Stimulated activated naive CD8-positive, alpha-beta T cell treated with anti-CD3 and anti-CD28 coated beads, Interleukin-15, amount 100 ng/mL, for 72 hours (primary cell): ENCODE data around the gene FOXP3.

ENCODE experiments used
- ATAC-seq: fragments of 150-1000 bp; cut with Tn5 transposase; 2 replicates; pipeline ENCODE4 v1.10.0; 2021; ENCODE audit warnings: mild to moderate bottlenecking, moderate library complexity
- DNase-seq, 2 donors: peaks; one replicate each; pipeline ENCODE4 v3.0.0; 2021 to 2022
- H3K27ac Mint-ChIP-seq, 2 donors: one replicate each; pipeline ENCODE4 v1.8.0; 2022; ENCODE audit warnings: mild to moderate bottlenecking in 2 of 2, mixed read lengths in 2 of 2, moderate library complexity in 2 of 2
- H3K27me3 Mint-ChIP-seq: one replicate; pipeline ENCODE4 v1.8.0; 2022; ENCODE audit warnings: mixed read lengths
- H3K4me1 Mint-ChIP-seq: one replicate; pipeline ENCODE4 v1.8.0; 2022; ENCODE audit warnings: mild to moderate bottlenecking, mixed read lengths
- H3K4me3 Mint-ChIP-seq, 2 donors: one replicate each; pipeline ENCODE4 v1.8.0; 2022; ENCODE audit warnings: mild to moderate bottlenecking in 2 of 2, mixed read lengths in 2 of 2, moderate library complexity in 1 of 2
- H3K9me3 Mint-ChIP-seq, 2 donors: one replicate each; pipeline ENCODE4 v1.8.0; 2022; ENCODE audit warnings: mixed read lengths in 2 of 2

The FOXP3 gene

DNA sequence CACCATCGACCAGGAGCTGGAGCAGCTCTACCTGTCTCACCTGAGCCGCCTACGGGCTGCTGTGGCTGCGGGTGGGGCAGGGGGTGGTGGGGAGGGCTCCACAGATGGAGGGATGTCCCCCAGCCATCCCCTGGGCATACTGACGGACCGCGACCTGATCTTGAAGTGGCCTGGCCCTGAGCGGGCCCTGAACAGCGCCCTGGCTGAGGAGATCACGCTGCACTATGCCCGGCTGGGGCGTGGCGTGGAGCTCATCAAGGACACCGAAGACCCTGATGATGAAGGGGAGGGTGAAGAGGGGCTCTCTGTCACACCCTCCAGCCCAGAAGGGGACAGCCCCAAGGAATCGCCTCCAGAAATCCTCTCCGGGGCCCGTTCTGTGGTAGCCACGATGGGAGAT, 21.6 kb upstream of the FOXP3 start:
- Mint-ChIP-seq H3K27ac (no peak overlapping the region), H3K27me3 (no peaks in the 10 kb centered on the region)
- ATAC-seq: no peak

DNA sequence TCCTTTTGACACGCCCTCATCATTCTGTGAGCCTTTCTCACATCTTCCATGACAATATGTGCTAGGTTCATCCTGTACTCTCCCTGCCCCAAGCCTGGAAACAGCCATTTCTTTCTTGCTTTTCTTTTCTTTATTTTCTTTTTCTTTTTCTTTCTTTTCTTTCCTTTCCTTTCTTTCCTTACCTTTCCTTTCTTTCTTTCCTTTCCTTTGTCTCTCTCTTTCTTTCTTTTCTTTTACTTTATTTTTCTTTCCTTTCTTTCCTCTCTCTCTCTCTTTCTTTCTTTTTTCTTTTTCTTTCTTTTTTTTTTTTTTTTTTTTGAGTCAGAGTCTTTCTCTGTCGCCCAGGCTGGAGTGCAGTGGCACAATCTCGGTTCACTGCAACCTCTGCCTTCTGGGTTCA, 19.7 kb upstream of the FOXP3 start:
- no peaks in the 10 kb centered on the region for H3K9me3 Mint-ChIP-seq
- DNase-seq: no peak
- H3K27me3 Mint-ChIP-seq: no peaks in the 10 kb centered on the region
- no peak for ATAC-seq
- no peak overlapping the region for H3K27ac Mint-ChIP-seq
- no peak overlapping the region for H3K4me3 Mint-ChIP-seq
- peaks cover 42% of the 10 kb centered on the region for H3K4me1 Mint-ChIP-seq

More for the DNA sequence above, 21.6 kb upstream of the FOXP3 start:
- Mint-ChIP-seq H3K4me3 (no peak overlapping the region), H3K9me3 (no peaks in the 10 kb centered on the region), H3K4me1 (peaks cover 34% of the 10 kb centered on the region)
- DNase-seq: no peak

DNA sequence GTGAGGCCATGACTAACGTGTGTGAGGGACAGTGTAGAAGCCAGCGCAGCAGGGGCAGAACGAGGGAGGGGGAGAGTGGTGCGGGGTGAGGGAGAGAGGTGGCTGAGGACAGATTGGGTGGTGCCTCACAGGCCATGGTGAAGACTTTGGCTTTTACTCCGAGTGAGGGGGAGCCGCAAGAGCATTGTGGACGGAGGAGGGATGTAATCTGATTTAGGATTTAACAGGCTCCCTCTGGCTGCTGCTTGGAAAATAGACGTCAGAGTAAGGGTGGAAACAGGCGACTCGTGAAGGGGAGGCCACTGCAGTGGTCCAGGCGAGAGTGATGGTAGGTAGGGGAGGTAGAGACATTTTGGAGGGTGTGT, 18.1 kb upstream of the FOXP3 start:
- ATAC-seq (no peak), DNase-seq (no peak)
- H3K27ac Mint-ChIP-seq: no peak overlapping the region
- H3K4me1 Mint-ChIP-seq: peaks cover 47% of the 10 kb centered on the region
- no peaks in the 10 kb centered on the region for H3K9me3 Mint-ChIP-seq
- no peaks in the 10 kb centered on the region for H3K27me3 Mint-ChIP-seq
- no peak overlapping the region for H3K4me3 Mint-ChIP-seq

DNA sequence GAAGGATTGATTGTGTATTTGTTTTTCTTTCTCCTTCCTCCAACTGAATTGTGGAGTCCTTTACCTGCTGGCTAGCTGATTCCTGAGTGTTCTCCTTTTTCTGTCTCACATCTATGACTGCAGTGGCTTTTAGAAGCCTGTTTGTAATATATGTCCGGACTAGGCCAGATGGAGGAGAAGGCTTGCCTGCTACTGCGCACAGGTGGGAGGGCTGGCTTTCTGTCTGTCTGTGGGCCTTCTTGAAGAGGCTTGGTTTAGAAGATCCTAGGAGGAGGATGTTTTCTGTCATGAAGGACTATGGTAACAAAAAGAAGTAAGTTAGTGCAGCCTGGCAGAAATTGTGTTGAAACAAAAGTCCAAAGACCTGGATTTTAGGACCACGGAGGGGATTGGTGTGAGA, 13.6 kb upstream of the FOXP3 start:
- ATAC-seq: no peak
- H3K27me3 Mint-ChIP-seq: no peaks in the 10 kb centered on the region
- peaks cover 81% of the 10 kb centered on the region for H3K4me1 Mint-ChIP-seq
- DNase-seq: no peak
- H3K9me3 Mint-ChIP-seq: no peaks in the 10 kb centered on the region
- H3K4me3 Mint-ChIP-seq: peak overlapping the region; percentile 58 to 77
- peak overlapping the region; percentile 95 to 97 for H3K27ac Mint-ChIP-seq

DNA sequence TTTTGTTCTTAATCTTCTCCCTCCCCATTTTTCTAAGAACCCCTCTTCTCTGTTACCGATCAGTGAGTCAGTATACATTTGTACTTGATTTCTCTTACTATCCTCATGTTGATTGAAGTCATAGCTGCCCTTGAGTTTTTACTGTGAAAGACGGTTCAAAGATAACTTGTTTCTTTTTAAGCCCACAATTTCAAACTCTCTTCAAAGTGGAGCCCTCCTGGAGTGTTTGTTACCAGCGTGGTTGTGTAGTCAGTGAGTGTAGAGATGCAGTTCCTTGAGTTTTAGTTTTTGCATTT, 13.0 kb upstream of the FOXP3 start:
- H3K4me1 Mint-ChIP-seq: peaks cover 81% of the 10 kb centered on the region
- no peaks in the 10 kb centered on the region for H3K27me3 Mint-ChIP-seq
- ATAC-seq: peak; percentile 39

DNA sequence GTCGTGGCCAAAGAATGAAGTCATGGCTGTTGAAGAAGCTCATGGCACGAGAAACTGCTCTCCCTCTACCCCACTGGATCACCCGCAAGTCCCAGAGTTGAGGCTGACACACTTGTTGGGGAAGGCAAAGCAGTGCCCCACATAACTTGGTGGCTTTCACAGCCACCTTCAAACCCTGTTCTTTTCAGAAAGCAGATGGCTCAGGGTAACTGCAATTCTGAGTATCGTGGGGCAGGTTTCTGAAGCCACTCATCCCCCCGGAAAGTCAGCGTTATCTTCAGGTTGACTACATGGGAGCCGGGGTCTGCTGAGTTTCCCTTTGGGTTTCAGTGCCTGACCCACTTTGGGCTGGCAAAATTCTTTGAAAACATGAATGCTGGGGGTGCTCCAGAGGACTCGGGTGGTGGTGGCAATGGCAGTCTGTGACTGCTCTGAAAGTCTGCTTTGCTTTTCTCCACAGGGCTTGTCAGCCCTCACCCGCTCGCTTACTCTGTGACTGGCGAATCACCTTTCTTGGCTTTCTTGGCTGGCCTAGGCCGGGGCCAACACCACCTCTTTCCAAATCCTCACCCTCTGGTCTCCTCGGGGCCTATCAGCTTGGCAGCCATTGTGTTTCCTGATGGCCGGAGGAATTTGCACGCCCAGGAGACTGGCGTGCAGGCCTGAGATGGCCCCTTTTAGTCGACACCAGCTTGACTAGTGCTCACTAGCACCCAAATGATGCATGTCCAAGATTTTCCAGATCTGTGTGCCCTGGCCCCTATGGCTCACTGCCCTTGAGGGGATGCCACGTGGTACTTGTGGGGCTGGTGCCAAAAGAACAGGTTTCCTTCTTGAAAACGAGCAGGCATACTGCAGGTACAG, 12.4 kb upstream of the FOXP3 start:
- ATAC-seq (peak; percentile 39), DNase-seq (peak in 1 of 2 donors; percentile 25)
- Mint-ChIP-seq H3K27ac (peak overlapping the region; percentile 95 to 97), H3K27me3 (no peaks in the 10 kb centered on the region), H3K9me3 (no peaks in the 10 kb centered on the region), H3K4me1 (peaks cover 81% of the 10 kb centered on the region), H3K4me3 (peak overlapping the region; percentile 58 to 77)

More for the DNA sequence above, 13.0 kb upstream of the FOXP3 start:
- peak overlapping the region; percentile 95 to 97 for H3K27ac Mint-ChIP-seq
- H3K9me3 Mint-ChIP-seq: no peaks in the 10 kb centered on the region
- peak overlapping the region; percentile 58 to 77 for H3K4me3 Mint-ChIP-seq
- no peak for DNase-seq

DNA sequence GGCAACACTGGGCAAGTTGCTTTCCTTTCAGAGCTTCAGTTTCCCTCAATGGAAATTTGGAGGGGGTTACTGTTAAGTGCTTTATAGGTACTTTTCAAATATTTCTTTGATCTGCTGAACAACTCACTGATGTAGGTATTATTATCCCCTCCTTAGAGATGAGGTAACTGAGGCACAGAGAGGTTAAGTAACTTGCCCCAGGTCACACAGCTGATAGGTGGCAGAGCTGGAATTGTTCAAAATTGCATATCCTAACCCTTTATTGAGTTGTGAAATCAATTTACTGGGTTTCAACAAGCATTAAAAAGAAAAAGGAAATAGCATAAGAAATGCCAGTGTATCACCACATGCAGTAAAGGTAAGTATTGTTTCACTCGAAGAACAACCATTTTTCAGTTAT, 11.7 kb upstream of the FOXP3 start:
- Mint-ChIP-seq H3K27me3 (no peaks in the 10 kb centered on the region), H3K27ac (peak overlapping the region in 1 of 2 donors; percentile 69), H3K4me3 (peak overlapping the region; percentile 26 to 64), H3K4me1 (peaks cover 87% of the 10 kb centered on the region), H3K9me3 (no peaks in the 10 kb centered on the region)
- ATAC-seq: no peak
- no peak for DNase-seq

DNA sequence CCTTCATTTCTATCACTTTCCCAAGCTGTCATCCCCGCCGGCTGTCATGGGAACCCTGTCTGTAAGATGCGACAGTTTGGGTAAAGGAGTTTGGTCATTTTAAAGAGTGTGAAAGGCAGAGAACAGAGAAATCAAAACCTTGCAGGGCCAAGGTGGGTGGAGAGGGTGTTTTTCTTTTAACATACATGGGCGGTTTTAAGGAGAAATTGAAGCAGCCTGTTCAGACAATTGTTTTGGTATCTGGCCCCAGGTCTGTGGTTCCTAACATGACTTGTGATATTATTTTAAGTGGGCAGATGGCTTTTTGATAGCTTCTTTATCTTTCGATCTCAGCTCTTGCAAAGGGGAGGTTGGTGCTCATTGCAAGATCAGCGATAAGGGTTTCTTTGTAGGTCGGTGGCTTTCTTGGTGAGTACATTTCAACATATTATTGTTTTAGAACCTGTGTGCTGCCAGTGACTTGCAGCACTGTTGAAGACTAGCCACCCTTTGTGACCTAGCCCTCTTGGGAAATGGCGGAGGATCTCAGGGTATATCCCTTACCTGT, 8.7 kb upstream of the FOXP3 start:
- peak overlapping the region; percentile 74 to 83 for H3K4me3 Mint-ChIP-seq
- H3K27me3 Mint-ChIP-seq: no peaks in the 10 kb centered on the region
- H3K27ac Mint-ChIP-seq: peak overlapping the region; percentile 92 to 95
- no peaks in the 10 kb centered on the region for H3K9me3 Mint-ChIP-seq
- H3K4me1 Mint-ChIP-seq: peaks cover 76% of the 10 kb centered on the region
- DNase-seq: peak; percentile 37 to 60
- ATAC-seq: peak; percentile 24

DNA sequence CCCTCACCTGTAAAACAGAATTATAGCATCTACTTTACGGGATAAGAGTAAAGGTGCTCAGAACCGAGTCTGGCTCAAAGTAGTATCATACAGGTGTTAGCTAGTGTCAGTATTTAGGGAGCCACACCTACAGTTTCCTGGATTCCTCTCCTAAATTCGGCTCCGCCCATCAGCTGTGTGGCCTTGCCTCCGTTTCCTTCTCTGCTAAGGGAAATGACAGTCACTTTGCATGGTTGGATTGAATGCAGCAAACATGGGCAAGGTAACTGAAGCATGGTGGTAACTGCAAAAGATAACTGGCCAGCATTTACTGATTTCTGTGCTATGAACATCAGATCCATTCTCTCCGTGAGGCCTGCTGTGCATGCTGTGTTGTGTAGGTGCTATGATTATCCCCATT, 7.9 kb upstream of the FOXP3 start:
- no peaks in the 10 kb centered on the region for H3K27me3 Mint-ChIP-seq
- DNase-seq: no peak
- peaks cover 76% of the 10 kb centered on the region for H3K4me1 Mint-ChIP-seq
- no peaks in the 10 kb centered on the region for H3K9me3 Mint-ChIP-seq
- no peak for ATAC-seq
- peak overlapping the region; percentile 74 to 83 for H3K4me3 Mint-ChIP-seq
- peak overlapping the region; percentile 45 to 61 for H3K27ac Mint-ChIP-seq

DNA sequence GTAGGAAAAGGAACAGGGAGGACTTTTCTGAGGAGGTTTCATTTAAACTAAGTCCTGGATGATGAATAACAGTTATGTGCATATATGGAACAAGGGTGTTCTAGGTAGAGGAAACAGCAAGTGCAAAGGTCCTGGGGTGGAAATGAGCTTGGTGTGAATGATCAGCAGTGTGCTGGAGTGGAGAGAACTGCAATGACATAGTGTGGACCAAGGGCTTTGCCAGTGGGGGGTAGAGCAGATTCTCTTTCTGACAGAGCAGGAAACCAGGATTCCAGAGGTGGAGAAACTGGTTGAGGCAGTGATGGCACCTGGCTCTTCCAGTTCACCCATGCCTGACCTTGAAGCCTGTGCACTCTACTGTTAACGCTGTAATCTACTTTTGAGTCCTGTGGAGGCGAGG, 6.8 kb upstream of the FOXP3 start:
- Mint-ChIP-seq H3K4me3 (peak overlapping the region; percentile 74 to 83), H3K4me1 (peaks cover 73% of the 10 kb centered on the region), H3K9me3 (no peaks in the 10 kb centered on the region), H3K27ac (peak overlapping the region in 1 of 2 donors; percentile 70), H3K27me3 (no peaks in the 10 kb centered on the region)
- DNase-seq (no peak), ATAC-seq (no peak)

DNA sequence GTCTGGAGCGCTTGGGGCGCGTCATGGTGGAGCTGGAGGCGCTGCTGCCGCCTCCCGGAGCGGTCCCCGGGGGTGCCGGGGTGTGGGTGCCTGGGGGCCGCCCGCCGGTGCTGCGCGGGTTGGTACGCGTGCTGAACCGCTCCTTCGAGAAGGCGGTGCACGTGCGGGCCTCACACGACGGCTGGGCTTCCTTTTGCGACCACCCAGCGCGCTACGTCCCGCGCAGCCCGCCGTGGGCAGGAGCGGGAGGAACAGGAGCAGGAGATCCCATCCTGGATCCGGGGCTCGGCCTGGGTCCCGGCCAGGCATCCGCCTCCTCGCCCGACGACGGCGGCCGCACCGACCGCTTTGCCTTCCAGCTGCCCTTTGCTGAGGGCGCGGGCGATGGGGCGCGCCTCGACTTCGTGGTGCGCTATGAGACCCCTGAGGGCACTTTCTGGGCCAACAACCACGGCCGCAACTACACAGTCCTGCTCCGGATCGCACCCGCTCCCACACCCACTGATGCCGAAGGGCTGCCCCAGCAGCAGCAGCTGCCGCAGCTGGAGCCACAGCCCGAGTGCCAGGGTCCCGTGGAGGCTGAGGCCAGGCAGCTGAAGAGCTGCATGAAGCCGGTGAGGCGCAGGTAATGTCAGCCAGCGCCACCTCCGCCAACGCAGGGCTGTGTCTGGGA, 5.9 kb upstream of the FOXP3 start:
- Mint-ChIP-seq H3K4me3 (peak overlapping the region; percentile 74 to 83), H3K4me1 (peaks cover 73% of the 10 kb centered on the region), H3K9me3 (no peaks in the 10 kb centered on the region), H3K27ac (peak overlapping the region; percentile 70 to 73), H3K27me3 (no peaks in the 10 kb centered on the region)
- DNase-seq (no peak), ATAC-seq (no peak)

DNA sequence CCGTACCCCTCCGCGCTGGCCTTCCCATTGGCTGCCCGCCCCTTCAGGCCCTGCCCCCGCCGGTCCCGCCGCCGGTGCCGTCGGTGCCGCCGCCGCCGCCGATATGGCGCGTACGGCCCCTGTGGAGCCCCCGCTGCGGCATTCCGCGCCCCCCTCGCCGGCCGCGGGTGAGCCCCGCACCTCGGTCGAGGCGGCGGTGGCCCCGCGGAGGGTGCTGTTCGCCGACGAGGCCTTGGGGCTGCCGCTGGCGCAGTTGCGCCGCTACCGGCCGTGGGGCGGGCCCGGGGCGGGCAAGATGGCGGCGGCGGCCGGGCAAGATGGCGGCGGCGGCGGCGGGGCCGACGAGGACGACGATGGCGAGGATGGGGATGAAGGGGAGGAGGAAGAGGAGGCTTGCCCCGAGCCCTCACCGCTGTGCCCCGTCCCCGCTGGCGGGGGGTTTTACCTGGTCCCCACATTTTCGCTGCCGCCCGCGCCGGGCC, 5.3 kb upstream of the FOXP3 start, which contains the start of gene PPP1R3F:
PPP1R3F (plus strand) TSS at position 27 of the 482 bp plus-strand sequence; CDS start at position 104, 77 bp downstream.
- peaks cover 73% of the 10 kb centered on the region for H3K4me1 Mint-ChIP-seq
- H3K9me3 Mint-ChIP-seq: no peaks in the 10 kb centered on the region
- H3K27ac Mint-ChIP-seq: peak within 1 kb of the TSS; percentile 99 to 100
- H3K27me3 Mint-ChIP-seq: no peaks in the 10 kb centered on the region
- H3K4me3 Mint-ChIP-seq: peak within 1 kb of the TSS; percentile 87 to 91
- ATAC-seq (peak; percentile 7), DNase-seq (no peak)

DNA sequence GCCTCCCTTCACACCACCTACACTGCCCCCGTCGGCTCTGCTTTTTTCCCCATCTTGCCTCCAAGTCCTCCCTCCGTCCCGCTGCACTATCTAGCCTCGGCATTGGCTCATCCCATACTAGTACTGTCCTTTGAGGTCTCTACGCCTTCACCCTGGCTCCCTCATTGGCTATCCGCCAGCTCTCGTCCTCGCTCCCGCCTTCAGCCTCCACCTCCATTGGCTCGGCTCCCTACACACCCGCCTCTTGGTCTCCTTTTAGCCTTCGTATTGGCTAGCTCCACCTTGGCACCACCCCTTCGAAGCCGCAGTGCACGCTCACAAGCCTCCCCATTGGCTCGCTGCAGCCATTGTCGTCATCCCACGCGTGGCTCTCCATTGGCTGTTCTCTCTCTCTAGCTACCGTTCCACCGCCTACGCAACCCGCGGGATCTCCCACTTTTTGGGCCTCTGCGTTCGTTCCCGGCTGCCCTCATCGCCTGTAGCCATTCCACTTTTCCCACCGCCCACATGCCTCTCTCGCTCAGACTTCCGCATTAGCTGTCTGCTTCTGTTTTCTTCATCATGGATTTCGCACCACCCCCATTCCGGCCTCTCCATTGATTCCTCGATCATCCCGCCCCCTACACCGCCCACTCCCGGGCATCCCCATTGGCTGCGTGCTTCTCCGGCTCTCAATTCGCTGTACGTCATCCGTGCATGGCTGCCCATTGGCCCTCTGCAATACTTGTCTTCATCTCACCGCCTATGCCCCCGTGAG, 4.7 kb upstream of the FOXP3 start:
- peaks cover 71% of the 10 kb centered on the region for H3K4me1 Mint-ChIP-seq
- H3K9me3 Mint-ChIP-seq: no peaks in the 10 kb centered on the region
- H3K27ac Mint-ChIP-seq: peak overlapping the region; percentile 99 to 100

DNA sequence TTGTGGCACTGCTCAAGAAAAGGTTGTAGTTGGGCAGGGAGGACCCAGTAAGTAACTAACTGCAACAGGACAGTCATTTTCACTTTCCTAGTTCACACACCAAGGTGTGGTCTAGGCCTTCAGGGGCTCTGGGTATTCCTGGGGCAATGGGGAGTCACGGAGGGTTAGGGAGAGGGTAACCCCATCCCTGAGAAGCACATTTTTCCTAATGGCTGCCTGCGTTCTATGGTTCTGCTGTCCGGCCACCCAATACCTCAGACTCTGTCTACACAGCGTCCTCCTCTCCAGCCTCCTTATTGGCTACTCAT, 4.1 kb upstream of the FOXP3 start:
- Mint-ChIP-seq H3K4me3 (peak overlapping the region; percentile 87 to 91), H3K9me3 (no peaks in the 10 kb centered on the region), H3K4me1 (peaks cover 65% of the 10 kb centered on the region), H3K27ac (peak overlapping the region; percentile 99 to 100), H3K27me3 (no peaks in the 10 kb centered on the region)
- ATAC-seq: no peak
- DNase-seq: no peak

More for the DNA sequence above, 4.7 kb upstream of the FOXP3 start:
- no peaks in the 10 kb centered on the region for H3K27me3 Mint-ChIP-seq
- peak; percentile 86 for ATAC-seq
- DNase-seq: peak; percentile 89 to 96
- peak overlapping the region; percentile 87 to 91 for H3K4me3 Mint-ChIP-seq
